Naive B cell (primary cell): ENCODE data around the gene LSAMP. TPM values are rescaled to one million over a fixed set of nuclear protein-coding genes. Genes with fewer than 3 reads are reported as not detected.
"Not testable (repeated sequence)": the region's sequence is repeated elsewhere in the genome, so short reads cannot be mapped to it uniquely, and the experiment has no call there.

Experiments
- ATAC-seq, 2 donors: fragments of 150-1000 bp; cut with Tn5 transposase; 2 replicates each; pipeline ENCODE4 v1.10.0; 2021; ENCODE audit warnings: low read depth in 2 of 2, mild to moderate bottlenecking in 2 of 2, moderate library complexity in 2 of 2
- DNase-seq: peaks from one replicate; pipeline ENCODE4 v3.0.0; 2022
- H3K27ac Mint-ChIP-seq, 6 donors: one replicate each; pipeline ENCODE4 v1.8.0; 2020 to 2022; ENCODE audit warnings: mild to moderate bottlenecking in 6 of 6, mixed read lengths in 6 of 6, moderate library complexity in 5 of 6, inconsistent platforms in 2 of 6
- H3K27me3 Mint-ChIP-seq, 3 donors: one replicate each; pipeline ENCODE4 v1.8.0; 2021 to 2022; ENCODE audit warnings: mixed read lengths in 3 of 3, mild to moderate bottlenecking in 1 of 3
- H3K36me3 Mint-ChIP-seq, 2 donors: one replicate each; pipeline ENCODE4 v1.8.0; 2020 to 2022; ENCODE audit warnings: mixed read lengths in 2 of 2, inconsistent platforms in 1 of 2, mild to moderate bottlenecking in 1 of 2
- H3K4me1 Mint-ChIP-seq, 3 donors: one replicate each; pipeline ENCODE4 v1.8.0; 2020 to 2022; ENCODE audit warnings: mixed read lengths in 3 of 3, inconsistent platforms in 1 of 3, mild to moderate bottlenecking in 1 of 3, moderate library complexity in 1 of 3
- H3K4me3 Mint-ChIP-seq, 8 donors: one replicate each; pipeline ENCODE4 v1.8.0; 2020 to 2022; ENCODE audit warnings: mild to moderate bottlenecking in 8 of 8, mixed read lengths in 8 of 8, moderate library complexity in 8 of 8, inconsistent platforms in 2 of 8
- H3K9me3 Mint-ChIP-seq, 7 donors: one replicate each; pipeline ENCODE4 v1.8.0; 2020 to 2022; ENCODE audit warnings: mixed read lengths in 7 of 7, mild to moderate bottlenecking in 5 of 7, inconsistent platforms in 2 of 7, moderate library complexity in 1 of 7
- polyA plus RNA-seq, 6 donors: library from polyadenylated mRNA; unstranded; fragments of 300-500 nt; fragmentation: Illumina TruSeq; gene quantifications; one replicate each; pipeline ENCODE4 v1.2.3, GENCODE V29; 2021; ENCODE audit warnings: low read depth in 6 of 6

LSAMP gene
- polyA plus RNA-seq, 6 donors from 2014 or later = not detected

GRCh38 chr3:115787818-115788217 is 657.5 kb downstream of the LSAMP start:
- H3K27me3 Mint-ChIP-seq = peaks cover 19 to 31% (median 30%) of the 10 kb centered on the region in 3 donors
- no peaks in the 10 kb centered on the region for H3K9me3 Mint-ChIP-seq
- no peak for ATAC-seq

GRCh38 chr3:115785782-115786181 is 659.5 kb downstream of the LSAMP start:
- Mint-ChIP-seq H3K27ac (peak overlapping the region in 2 of 6 donors; percentile 21 to 86), H3K4me1 (peaks cover 9 to 17% (median 11%) of the 10 kb centered on the region in 3 donors), H3K36me3 (no peaks in the 10 kb centered on the region), H3K27me3 (peaks cover 12 to 23% (median 16%) of the 10 kb centered on the region in 3 donors), H3K4me3 (peak overlapping the region in 2 of 8 donors; percentile 3 to 56), H3K9me3 (no peaks in the 10 kb centered on the region)
- no peak for DNase-seq
- no peak for ATAC-seq

More at GRCh38 chr3:115787818-115788217, 657.5 kb downstream of the LSAMP start:
- Mint-ChIP-seq H3K27ac (peak overlapping the region in 1 of 6 donors; percentile 32), H3K4me3 (no peak overlapping the region), H3K4me1 (peaks cover 11 to 15% (median 14%) of the 10 kb centered on the region in 3 donors), H3K36me3 (no peaks in the 10 kb centered on the region)
- DNase-seq = no peak

GRCh38 chr3:115784739-115785536 is 660.3 kb downstream of the LSAMP start:
- ATAC-seq (no peak), DNase-seq (peak; percentile 3)
- peak overlapping the region; percentile 74 to 96 (median 93) for H3K4me3 Mint-ChIP-seq

GRCh38 chr3:115783938-115784738 is 661.1 kb downstream of the LSAMP start:
- peak; percentile 83 to 84 for ATAC-seq
- Mint-ChIP-seq H3K9me3 (no peaks in the 10 kb centered on the region), H3K4me1 (peaks cover 9 to 17% (median 11%) of the 10 kb centered on the region in 3 donors), H3K36me3 (no peaks in the 10 kb centered on the region), H3K27me3 (peaks cover 9 to 16% (median 10%) of the 10 kb centered on the region in 3 donors), H3K27ac (peak overlapping the region; percentile 91 to 99 (median 98)), H3K4me3 (peak overlapping the region; percentile 74 to 96 (median 93))
- peak; percentile 91 for DNase-seq

More at GRCh38 chr3:115784739-115785536, 660.3 kb downstream of the LSAMP start:
- Mint-ChIP-seq H3K27me3 (peaks cover 12 to 20% (median 13%) of the 10 kb centered on the region in 3 donors), H3K36me3 (no peaks in the 10 kb centered on the region), H3K4me1 (peaks cover 9 to 17% (median 11%) of the 10 kb centered on the region in 3 donors), H3K9me3 (no peaks in the 10 kb centered on the region), H3K27ac (peak overlapping the region; percentile 89 to 99 (median 96))

- DNase-seq, ATAC-seq, H3K36me3 Mint-ChIP-seq, H3K9me3 Mint-ChIP-seq: not testable (repeated sequence)
- Mint-ChIP-seq H3K4me1 (peaks cover 9 to 17% (median 11%) of the 10 kb centered on the region in 3 donors), H3K4me3 (peak overlapping the region in 5 of 8 donors; percentile 2 to 91 (median 74)), H3K27ac (peak overlapping the region in 5 of 6 donors; percentile 91 to 99 (median 98)), H3K27me3 (peaks cover 6 to 16% (median 7%) of the 10 kb centered on the region in 3 donors)
These were observed 661.9 kb downstream of the LSAMP start for GRCh38 chr3:115783426-115783825.

- peak overlapping the region in 1 of 6 donors; percentile 29 for H3K27ac Mint-ChIP-seq
These were observed 666.3 kb downstream of the LSAMP start for GRCh38 chr3:115779011-115779410.

GRCh38 chr3:115772951-115773350 is 672.3 kb downstream of the LSAMP start:
- Mint-ChIP-seq H3K27ac (no peak overlapping the region), H3K36me3 (no peaks in the 10 kb centered on the region), H3K27me3 (peaks cover 9 to 25% (median 23%) of the 10 kb centered on the region in 3 donors), H3K9me3 (no peaks in the 10 kb centered on the region), H3K4me1 (no peaks in the 10 kb centered on the region), H3K4me3 (no peak overlapping the region)
- ATAC-seq (no peak), DNase-seq (no peak)

More at GRCh38 chr3:115779011-115779410, 666.3 kb downstream of the LSAMP start:
- ATAC-seq (no peak), DNase-seq (no peak)
- Mint-ChIP-seq H3K4me1 (peaks cover 0 to 7% (median 0%) of the 10 kb centered on the region in 3 donors), H3K36me3 (no peaks in the 10 kb centered on the region), H3K9me3 (no peaks in the 10 kb centered on the region), H3K27me3 (peaks cover 0 to 19% (median 13%) of the 10 kb centered on the region in 3 donors), H3K4me3 (no peak overlapping the region)

- Mint-ChIP-seq H3K4me3 (no peak overlapping the region), H3K27me3 (peaks cover 9 to 16% (median 11%) of the 10 kb centered on the region in 3 donors), H3K9me3 (no peaks in the 10 kb centered on the region), H3K36me3 (no peaks in the 10 kb centered on the region), H3K4me1 (no peaks in the 10 kb centered on the region), H3K27ac (peak overlapping the region in 1 of 6 donors; percentile 51)
- DNase-seq (no peak), ATAC-seq (no peak)
These were observed 676.6 kb downstream of the LSAMP start for GRCh38 chr3:115768661-115769060.

- Mint-ChIP-seq H3K4me1 (no peaks in the 10 kb centered on the region), H3K9me3 (no peaks in the 10 kb centered on the region), H3K36me3 (no peaks in the 10 kb centered on the region), H3K27me3 (peaks cover 3 to 16% (median 13%) of the 10 kb centered on the region in 3 donors), H3K4me3 (no peak overlapping the region), H3K27ac (no peak overlapping the region)
- DNase-seq = no peak
- ATAC-seq = no peak
These were observed 678.5 kb downstream of the LSAMP start for GRCh38 chr3:115766587-115767482.

GRCh38 chr3:115761927-115762305 is 683.4 kb downstream of the LSAMP start:
- ATAC-seq (no peak), DNase-seq (no peak)
- Mint-ChIP-seq H3K4me3 (no peak overlapping the region), H3K36me3 (no peaks in the 10 kb centered on the region), H3K27me3 (peaks cover 6 to 36% (median 6%) of the 10 kb centered on the region in 3 donors), H3K9me3 (no peaks in the 10 kb centered on the region), H3K27ac (peak overlapping the region in 1 of 6 donors; percentile 10), H3K4me1 (no peaks in the 10 kb centered on the region)

GRCh38 chr3:115760716-115761115 is 684.6 kb downstream of the LSAMP start:
- Mint-ChIP-seq H3K27ac (peak overlapping the region in 1 of 6 donors; percentile 69), H3K27me3 (peaks cover 0 to 36% (median 6%) of the 10 kb centered on the region in 3 donors), H3K4me1 (no peaks in the 10 kb centered on the region), H3K36me3 (no peaks in the 10 kb centered on the region), H3K9me3 (peaks cover 0 to 6% (median 0%) of the 10 kb centered on the region in 7 donors), H3K4me3 (no peak overlapping the region)
- DNase-seq (no peak), ATAC-seq (no peak)

GRCh38 chr3:115758076-115758763 is 687.1 kb downstream of the LSAMP start:
- DNase-seq (no peak), ATAC-seq (no peak)
- Mint-ChIP-seq H3K9me3 (peaks cover 0 to 6% (median 0%) of the 10 kb centered on the region in 7 donors), H3K4me3 (no peak overlapping the region), H3K36me3 (no peaks in the 10 kb centered on the region), H3K27me3 (peaks cover under 1 to 38% (median 6%) of the 10 kb centered on the region in 3 donors), H3K4me1 (no peaks in the 10 kb centered on the region), H3K27ac (no peak overlapping the region)
